ENCODE measurements around the gene LAMA3.

Gene LAMA3

GRCh38 chr18:23819001-23819400, 129.7 kb downstream of the LAMA3 start:
- no peak for DNase-seq (ENCODE audit: low read depth)

DNA sequence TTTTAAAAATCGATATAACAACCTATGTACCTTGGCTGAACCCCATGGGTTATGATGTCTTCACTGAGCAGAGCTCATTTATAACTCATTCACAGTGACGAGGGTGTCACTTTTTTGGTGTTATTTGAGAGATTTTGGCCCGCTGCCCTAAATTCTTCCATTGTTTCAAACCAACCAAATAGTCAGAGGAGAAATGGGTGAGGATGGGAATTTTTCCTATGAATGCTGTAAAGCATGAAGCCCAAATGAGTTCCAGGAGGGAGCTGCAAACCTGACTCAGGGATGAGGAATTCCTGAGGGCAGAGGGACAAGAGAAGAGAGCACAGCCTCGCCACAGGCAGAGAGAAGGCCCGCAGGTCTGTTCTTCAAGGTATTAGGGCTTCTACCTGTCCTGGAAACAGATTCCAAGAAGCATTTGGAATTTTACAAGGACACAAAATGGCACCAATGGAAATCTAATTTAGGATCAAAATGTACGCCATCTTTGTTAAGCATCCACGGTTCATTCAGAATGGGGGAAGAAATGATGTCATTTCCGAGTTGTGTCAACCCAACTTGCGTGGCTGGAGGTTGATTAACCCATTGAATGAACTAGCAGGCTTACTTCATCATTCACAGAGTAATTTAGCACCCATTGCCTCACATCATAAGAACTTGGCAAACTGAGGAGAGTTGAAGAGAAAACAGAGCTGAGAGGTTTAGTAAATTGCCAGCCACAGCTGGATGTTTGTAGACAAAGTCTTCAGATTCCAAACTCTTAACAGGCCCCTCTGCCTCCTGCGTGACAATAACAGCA, 133.5 kb downstream of the LAMA3 start:
- no peak for DNase-seq (ENCODE audit: low read depth)

- no peak for DNase-seq (ENCODE audit: low read depth)
Measured at GRCh38 chr18:23824240-23824639, 135.0 kb downstream of the LAMA3 start.

- DNase-seq (ENCODE audit: low read depth) = no peak
Measured at GRCh38 chr18:23824669-23825068, 135.4 kb downstream of the LAMA3 start.

DNA sequence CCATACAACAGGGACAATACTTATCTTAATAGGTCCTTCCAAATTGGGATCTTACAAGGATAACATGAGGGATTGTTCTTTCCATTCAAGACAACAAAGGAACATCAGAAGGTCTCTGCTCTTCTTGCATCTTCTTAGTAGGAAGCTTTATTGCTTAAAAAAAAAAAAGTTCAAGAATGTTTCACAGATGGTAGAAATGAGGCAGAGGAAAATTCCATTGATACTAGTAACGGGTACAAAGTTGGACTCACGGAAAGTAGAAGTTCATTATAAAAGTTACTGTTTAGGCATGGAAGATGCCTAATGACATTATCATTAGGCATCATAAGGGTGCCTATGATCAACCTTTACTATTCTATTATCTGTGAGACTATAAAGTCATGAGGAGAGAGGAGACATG, 136.2 kb downstream of the LAMA3 start:
- no peak for DNase-seq (ENCODE audit: low read depth)

DNA sequence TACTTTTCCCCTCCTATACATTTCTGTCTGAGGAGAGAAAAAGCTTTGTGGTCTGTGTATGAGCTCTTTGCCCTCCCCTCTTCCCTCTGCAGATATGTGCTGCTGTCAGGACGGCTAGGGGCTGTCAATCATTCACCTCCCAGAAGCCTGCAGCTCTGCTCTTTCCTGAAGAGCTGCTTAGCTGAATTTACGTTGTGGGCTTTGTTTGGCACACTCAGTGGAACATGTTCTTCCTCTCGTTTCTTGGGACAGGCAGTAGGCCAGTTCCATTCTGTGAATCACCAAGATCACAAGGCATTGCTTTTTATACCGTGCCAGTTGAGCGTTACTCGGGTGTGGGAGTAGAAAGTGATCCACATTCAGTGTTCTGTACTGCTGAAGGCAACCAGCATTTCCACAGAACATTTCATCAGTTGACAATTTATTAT, 136.7 kb downstream of the LAMA3 start:
- no peak for DNase-seq (ENCODE audit: low read depth)

DNA sequence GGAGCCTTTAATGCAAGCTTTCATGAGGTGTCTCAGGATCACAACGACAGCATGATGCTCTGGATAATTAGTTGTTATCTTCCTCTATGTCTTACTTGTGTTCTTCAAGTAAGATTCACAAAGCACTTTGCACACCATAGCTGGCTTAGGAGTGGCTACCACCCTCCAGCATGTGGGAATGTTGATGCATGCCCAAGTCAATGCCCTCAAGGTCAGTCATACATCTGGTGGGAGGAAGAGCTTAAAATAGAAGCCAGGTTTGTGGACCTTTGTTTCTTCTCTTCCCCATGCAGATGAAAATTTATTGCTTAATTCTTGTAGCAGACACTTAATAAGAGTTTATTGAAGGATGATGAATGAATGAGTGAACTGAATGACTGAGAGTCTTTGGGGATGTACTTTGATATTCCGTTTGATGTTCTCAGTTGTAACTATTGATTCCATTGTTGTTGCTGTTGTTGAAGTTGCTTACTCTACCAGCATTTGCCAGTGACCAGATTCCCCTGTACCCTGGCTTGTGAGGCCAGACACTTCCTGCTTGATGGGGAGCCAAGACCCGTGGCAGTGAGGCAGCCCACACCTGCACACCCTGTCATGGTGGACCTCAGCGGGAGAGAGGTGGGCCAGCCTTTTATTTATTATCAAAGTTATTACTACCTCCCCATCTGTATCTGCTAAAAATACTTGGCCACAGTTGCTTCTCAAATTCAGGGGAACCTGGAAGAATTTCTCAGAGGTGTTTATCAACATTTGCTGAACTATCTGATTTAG, 137.8 kb downstream of the LAMA3 start:
- DNase-seq (ENCODE audit: low read depth) = no peak

GRCh38 chr18:23827681-23828080, 138.4 kb downstream of the LAMA3 start:
- no peak for DNase-seq (ENCODE audit: low read depth)

DNA sequence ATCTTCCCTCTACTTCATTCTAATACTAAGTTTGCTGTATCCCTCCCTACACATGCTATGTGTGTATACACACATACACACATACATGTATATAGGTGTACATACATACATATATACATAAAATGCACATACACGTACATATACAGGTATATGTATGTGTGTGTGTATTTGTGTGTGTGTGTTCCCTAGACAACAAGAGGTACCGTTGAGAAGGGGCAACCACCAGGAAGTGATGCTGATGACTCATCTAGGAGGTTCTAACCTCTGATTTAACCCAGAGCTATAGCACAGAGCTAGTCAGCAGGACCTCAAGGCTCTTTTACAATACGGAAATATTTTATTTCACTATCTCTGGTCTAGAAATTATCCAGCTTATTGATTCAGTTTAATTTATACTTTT, 139.2 kb downstream of the LAMA3 start:
- DNase-seq (ENCODE audit: low read depth) = peak; percentile 33

GRCh38 chr18:23832911-23833310, 143.7 kb downstream of the LAMA3 start:
- no peak for DNase-seq (ENCODE audit: low read depth)

GRCh38 chr18:23833714-23834113, 144.5 kb downstream of the LAMA3 start:
- DNase-seq (ENCODE audit: low read depth) = no peak

- no peak for DNase-seq (ENCODE audit: low read depth)
Measured at GRCh38 chr18:23835091-23835490, 145.8 kb downstream of the LAMA3 start.

DNA sequence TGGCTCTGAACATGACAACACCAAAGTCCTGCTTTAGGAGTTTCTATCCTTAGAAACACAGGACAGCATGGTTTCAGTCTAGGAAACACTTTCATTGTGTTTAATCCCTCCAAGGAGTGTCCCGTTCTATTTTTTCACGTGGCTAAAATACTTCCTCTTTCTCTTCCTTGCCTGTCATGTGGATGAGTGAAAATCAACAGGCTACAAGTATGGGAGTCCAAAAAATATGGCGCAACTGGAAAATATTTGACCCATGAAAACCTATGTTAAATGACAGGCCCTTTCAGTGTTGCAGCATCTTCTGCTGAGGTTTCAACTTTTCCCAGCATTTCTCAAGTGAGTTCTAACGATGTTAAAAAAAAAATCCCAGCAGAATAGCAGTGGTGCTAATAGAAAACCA, 146.3 kb downstream of the LAMA3 start:
- no peak for DNase-seq (ENCODE audit: low read depth)

DNA sequence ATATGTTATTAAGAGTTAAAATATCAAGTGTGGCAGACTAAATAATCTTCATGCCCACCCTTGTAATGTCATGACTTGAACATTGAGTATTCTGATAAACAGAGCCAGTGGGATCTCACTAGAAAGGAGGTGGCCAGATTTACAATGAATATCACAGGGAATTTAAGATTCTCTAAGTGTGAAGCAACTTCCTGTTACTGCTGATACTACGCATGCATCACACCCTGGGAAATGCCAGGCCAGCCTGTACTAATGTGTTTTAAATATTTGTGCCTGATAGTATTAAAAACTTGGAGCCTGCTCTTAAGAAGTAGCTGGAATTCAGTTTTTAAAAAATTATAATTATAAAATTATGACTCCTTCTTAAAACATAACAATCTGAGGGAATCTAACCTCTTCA, 148.3 kb downstream of the LAMA3 start:
- no peak for DNase-seq (ENCODE audit: low read depth)

DNA sequence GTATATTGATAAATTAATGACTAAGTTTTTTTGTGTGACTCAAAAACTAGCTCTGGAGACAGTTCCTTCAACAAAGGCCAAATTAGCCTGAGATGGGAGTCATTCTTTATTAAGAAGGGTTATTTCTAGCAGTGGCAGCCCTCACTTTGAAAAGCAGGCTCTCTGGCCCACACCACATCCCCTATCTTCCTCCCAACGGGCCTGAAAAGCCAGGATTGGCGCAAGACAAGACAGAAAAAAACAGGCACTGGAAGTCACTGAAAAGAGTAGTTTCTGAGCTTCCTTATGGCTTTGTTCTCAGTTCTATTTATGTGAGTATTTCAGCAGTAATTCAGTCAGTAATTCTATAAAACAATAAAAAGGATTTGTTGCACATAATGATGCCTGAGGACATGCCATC, 149.0 kb downstream of the LAMA3 start:
- no peak for DNase-seq (ENCODE audit: low read depth)

DNA sequence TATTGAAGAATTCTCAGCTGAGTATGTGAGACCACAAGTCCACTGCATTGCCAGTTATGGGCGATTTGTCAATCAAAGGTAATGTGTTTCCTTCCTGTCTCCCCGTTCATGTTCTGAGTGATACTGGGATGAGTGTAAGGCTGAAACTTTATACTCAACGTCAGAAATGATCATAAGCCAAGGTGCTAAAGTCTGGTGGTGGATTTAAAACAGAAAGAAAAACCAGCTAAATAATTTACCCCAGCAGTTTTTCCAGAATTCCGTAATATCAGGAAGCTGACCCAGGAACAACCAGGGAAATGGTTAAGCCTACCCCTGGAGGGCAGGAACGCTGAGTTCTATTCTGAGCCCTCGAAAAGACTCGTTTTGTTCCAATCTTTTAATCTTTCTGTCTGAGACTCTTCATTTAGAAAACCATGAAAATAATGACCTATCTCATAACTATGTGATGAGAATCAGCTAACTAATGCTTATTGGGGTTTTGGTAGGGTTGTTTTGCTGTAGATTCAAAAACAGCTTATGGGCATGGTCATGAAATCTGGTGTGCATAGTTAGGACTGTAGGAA, 149.6 kb downstream of the LAMA3 start:
- no peak for DNase-seq (ENCODE audit: low read depth)

DNA sequence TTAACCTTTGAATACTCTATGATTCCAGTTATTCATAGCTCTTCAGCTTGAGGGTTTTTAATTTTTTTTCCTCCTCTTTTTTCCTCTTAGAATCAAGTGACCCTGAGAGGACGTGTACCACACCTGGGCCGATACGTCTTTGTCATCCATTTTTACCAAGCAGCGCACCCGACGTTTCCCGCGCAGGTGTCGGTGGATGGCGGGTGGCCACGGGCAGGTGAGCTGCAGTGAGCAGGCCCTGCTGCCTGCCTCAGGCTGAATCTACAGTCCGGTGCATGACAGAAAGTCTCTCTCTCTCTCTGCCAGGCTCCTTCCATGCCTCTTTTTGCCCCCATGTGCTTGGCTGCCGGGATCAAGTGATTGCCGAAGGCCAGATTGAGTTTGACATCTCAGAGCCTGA, 153.1 kb downstream of the LAMA3 start:
- DNase-seq (ENCODE audit: low read depth) = no peak

DNA sequence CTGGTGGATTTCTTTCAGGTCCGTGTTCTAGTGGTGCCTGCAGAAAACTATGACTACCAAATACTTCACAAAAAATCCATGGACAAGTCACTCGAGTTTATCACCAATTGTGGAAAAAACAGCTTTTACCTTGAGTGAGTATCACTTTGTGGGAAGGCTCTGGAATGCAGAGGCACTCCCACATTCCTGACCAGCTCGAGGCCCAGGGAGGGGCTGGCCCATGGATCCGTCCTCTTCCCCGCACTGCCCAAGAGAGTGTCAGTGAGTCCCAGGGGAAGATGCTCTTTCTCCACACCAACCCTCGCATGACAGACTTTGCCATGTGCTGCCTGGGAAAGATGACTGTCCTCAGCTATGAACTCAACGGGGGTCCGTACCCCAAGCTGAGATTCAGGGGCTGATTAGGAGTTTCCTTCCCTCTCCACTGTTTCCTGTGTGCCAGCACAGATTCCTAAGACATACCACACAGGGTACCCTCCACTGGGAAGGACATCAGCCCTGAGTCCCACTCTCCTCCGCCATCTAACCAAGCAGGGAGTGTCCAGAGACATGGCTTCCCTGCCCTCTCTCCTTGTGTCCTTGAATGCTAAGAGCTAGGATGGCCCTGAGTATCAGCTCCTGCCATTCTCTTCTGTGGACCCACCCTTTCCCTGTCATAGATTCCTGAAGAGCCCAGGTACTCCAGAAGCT, 155.9 kb downstream of the LAMA3 start:
- no peak for DNase-seq (ENCODE audit: low read depth)

DNA sequence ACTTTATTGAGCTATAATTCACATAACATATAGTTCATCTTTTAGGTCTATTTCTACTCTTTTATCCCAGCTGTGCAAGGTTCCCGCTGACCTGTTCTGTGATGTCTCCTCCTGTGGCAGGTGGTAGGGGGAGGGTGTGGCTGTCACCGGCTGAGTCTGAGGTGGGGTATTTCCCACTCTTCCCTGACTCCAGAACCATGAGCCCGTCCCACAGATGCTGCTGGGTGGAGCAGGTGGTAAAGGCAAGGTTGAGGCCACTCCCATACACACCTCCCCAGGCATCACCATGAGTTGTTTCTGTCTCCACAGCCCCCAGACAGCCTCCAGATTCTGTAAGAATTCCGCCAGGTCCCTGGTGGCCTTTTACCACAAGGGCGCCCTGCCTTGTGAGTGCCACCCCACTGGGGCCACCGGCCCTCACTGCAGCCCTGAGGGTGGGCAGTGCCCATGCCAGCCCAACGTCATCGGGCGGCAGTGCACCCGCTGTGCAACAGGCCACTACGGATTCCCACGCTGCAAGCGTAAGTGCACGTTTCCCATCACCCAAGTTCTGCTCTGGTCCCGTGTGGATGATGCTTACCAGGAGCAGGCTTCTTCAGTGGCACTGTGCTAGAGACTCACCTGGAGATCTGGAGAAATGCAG, 156.9 kb downstream of the LAMA3 start:
- no peak for DNase-seq (ENCODE audit: low read depth)

DNA sequence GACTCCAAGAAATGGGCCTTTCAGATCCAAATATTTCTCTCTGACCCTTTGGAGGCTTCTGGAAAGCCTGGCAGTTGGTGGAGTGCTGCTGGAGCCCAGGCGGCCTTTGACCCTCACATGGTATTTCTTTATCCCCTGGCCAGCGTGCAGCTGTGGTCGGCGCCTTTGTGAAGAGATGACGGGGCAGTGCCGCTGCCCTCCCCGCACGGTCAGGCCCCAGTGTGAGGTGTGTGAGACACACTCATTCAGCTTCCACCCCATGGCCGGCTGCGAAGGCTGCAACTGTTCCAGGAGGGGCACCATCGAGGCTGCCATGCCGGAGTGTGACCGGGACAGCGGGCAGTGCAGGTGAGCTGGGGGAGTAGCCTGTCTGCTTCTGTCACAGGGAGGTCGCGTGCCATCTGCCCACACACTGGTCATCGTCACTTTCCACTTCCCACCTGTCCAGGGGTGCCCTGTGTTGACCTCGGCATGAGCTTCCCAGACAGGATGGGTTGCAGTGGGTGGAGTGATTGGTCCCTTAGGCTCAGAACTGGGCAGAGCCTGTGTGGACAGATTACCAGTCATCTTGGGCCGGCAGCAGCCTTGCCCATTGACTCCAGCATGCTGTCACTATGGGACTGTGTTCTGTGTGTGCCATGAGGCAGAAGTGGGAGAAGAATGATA, 158.2 kb downstream of the LAMA3 start:
- no peak for DNase-seq (ENCODE audit: low read depth)

- no peak for DNase-seq (ENCODE audit: low read depth)
Measured at GRCh38 chr18:23849141-23849540, 159.9 kb downstream of the LAMA3 start.

All from T follicular helper cell (primary cell).